ES-I3 (cell line): ENCODE measurements around the gene FILIP1L.

Source experiments
- H3K36me3 ChIP-seq: 2 replicates; pipeline ENCODE4 v1.6.1; 2013; ENCODE audit warnings: mild to moderate bottlenecking, low read length, control low read depth, moderate library complexity; ENCODE audit not compliant: insufficient read depth
- H3K4me1 ChIP-seq: 2 replicates; pipeline ENCODE4 v1.6.1; 2013; ENCODE audit warnings: mild to moderate bottlenecking, control low read depth, low read length; ENCODE audit not compliant: insufficient read depth
- H3K9ac ChIP-seq: 2 replicates; pipeline ENCODE4 v1.6.1; 2013; ENCODE audit warnings: low read depth, mild to moderate bottlenecking, low read length, moderate library complexity
- H3K9me3 ChIP-seq: 2 replicates; pipeline ENCODE4 v1.6.1; 2013; ENCODE audit warnings: mild to moderate bottlenecking, low read length, moderate library complexity; ENCODE audit not compliant: control insufficient read depth, insufficient read depth

The FILIP1L gene

DNA sequence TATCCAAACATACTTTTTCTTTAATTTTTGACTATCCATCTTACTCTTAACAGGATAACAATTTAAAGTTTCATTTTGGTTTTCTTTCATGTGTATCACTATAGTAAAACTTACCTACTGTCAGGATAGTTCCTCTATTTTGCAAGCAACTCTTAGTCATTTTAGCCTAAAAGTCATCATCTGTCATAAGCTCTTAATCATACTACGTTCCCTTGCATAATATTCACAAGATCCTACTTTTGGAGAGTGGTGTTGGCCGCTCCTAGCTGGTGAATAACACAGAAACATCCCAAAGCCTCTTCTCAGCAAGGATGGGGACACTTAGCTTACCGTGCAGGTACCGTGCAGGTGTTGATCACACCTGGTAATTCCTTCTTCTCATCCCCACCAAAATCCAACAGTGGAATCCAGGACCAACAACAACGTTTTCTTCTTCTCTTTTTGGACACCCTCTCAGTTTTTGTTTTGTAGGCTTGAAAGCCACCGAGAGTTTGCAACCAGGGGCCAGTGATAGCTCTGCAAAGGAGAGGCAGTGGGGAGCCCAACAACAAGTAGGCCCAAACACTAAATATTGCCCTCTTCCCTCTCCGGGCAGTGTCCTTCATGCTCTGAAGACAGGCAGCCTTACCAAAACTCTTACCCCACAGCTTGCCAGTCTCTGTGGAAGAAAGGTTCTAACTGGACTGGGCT, 433 bp downstream of the FILIP1L start:
- Histone ChIP-seq H3K9me3 (no peaks in the 10 kb centered on the region), H3K9ac (no peak overlapping the region), H3K36me3 (no peaks in the 10 kb centered on the region), H3K4me1 (no peaks in the 10 kb centered on the region)

DNA sequence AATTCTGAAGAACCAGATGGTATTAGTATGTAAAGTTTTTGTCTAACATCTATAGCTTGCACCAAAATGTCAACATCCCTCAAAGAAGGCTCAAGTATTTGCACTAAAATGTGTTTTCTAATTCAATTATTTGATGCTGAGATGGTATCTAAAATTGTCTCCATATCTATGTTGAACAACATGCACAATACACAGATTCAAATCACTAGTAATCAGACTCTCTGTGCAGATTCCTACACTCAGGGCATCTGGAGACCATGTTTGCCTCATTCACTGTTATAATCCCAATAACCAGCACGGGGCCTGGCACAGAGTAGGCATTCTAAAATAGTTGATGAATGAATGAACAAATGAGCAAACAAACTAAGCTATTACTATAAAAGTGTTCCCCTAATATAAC, 2.6 kb downstream of the FILIP1L start:
- Histone ChIP-seq H3K4me1 (no peaks in the 10 kb centered on the region), H3K36me3 (no peaks in the 10 kb centered on the region), H3K9ac (no peak overlapping the region), H3K9me3 (no peaks in the 10 kb centered on the region)

- Histone ChIP-seq H3K9me3 (no peaks in the 10 kb centered on the region), H3K36me3 (no peaks in the 10 kb centered on the region), H3K4me1 (peaks cover 8% of the 10 kb centered on the region; the same call in 1 of the 2 replicates), H3K9ac (no peak overlapping the region)
These were observed 4.1 kb downstream of the FILIP1L start for GRCh38 chr3:100110162-100110561.

DNA sequence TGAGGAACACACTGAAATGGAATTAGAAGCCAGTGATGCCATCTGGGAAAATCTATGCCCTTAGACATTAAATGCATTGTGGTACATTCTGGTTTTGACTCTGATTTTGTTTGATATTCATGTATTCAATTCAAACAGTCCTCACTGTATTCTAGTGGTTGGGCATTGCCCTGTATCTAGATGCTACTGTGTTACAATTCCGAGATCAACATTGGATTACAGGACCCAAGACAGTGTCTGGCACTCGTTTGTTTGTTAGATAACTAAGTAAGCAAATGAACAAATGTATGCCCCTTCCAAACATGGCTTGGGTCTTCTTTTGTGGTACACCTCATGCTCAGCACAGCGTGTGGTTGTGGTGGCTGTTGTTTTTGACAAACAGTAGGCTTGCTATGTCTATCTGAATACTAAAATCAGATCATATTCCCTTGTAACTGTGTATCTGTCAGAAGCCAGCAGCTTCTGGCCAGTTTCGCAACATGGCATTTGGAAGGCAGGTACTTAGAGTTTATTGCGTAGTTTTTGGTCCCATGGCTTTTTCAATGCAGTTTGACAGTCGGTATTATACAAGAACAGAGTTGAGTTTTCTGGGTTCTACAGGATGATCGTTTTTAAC, 5.7 kb downstream of the FILIP1L start:
- Histone ChIP-seq H3K9ac (no peak overlapping the region), H3K4me1 (peaks cover 12% of the 10 kb centered on the region; the same call in 1 of the 2 replicates), H3K9me3 (no peaks in the 10 kb centered on the region), H3K36me3 (no peaks in the 10 kb centered on the region)

DNA sequence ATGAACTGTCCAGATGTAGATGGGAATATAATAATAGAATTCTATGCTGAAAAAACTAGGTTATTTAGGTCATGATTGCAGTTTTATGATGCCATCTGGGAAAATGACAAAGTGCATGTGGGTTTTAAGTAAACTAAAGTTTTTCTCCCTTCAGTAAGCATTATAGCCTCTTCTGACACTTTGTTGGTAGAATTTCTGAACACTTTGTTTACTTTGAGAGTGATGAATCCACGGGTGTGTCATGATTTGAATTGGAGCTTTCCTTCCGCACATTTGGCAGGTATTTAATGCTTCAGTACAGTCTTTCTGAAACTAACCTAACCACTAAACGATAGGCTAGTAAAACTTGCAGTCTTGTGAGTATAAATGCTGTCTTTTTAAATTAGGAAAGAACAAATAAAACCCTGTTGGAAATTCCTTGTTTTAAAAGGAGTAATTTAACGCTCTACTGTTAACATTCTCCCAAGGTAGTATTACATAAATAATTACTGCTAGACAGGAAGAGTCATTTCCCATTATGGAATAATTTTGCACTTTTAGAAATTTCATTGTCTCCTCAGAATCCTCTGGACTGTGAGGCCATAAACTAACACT, 7.0 kb downstream of the FILIP1L start:
- Histone ChIP-seq H3K9ac (no peak overlapping the region), H3K4me1 (peaks cover 12% of the 10 kb centered on the region; the same call in 1 of the 2 replicates), H3K9me3 (no peaks in the 10 kb centered on the region), H3K36me3 (no peaks in the 10 kb centered on the region)

DNA sequence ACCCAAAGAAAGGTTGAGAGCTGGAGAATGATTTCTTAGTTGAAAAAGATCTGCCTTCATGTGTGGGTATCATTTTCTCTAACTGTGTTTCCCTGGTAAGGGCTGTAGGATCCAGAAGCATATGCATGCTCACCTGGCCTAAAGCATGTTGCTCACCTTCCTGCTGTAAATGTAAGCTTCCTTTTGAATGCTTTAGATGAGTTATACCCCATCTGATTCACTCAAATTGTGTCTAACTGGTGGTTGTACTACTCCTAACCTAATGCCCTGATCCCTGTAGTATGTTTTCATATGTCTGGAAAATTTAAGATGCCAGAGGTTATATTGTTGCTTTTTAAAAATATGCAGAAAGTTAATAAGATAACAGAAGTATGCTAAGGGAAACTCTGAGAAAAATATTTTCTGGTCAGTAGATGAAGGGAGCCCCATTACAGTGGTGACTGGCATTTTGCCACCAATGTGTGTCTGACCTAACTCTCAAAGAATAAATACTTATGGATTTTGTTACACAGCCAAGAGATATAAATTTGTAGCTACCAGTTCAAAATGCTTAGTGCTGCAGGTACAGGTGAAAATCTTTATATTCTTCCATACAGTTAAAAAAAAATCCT, 7.7 kb downstream of the FILIP1L start:
- peaks cover 12% of the 10 kb centered on the region; the same call in 1 of the 2 replicates for H3K4me1 ChIP-seq
- no peak overlapping the region for H3K9ac ChIP-seq
- H3K36me3 ChIP-seq = no peaks in the 10 kb centered on the region
- H3K9me3 ChIP-seq = no peaks in the 10 kb centered on the region

DNA sequence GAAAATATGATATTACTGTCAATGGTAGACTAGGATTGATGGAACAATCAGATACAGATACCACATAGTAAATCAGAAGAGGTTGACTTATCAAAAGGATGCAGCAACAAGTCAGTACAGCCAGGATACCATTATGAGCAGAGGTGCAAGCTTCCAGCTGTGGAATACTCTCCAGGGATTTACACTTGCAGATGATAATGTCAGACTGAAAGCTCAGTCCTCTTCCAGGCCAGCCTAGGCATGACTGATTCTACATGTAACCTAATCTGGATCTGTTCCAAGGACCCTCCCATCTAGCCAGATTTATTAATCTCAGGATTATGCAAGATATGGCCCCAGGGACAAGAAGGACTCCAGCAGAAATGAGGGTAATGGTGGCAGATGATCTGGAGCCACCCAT, 8.2 kb downstream of the FILIP1L start:
- Histone ChIP-seq H3K9me3 (no peaks in the 10 kb centered on the region), H3K4me1 (peaks cover 12% of the 10 kb centered on the region; the same call in 1 of the 2 replicates), H3K36me3 (no peaks in the 10 kb centered on the region), H3K9ac (no peak overlapping the region)

GRCh38 chr3:100105501-100105900, 8.8 kb downstream of the FILIP1L start:
- peaks cover 12% of the 10 kb centered on the region; the same call in 1 of the 2 replicates for H3K4me1 ChIP-seq
- H3K9ac ChIP-seq = no peak overlapping the region
- no peaks in the 10 kb centered on the region for H3K36me3 ChIP-seq
- no peaks in the 10 kb centered on the region for H3K9me3 ChIP-seq

DNA sequence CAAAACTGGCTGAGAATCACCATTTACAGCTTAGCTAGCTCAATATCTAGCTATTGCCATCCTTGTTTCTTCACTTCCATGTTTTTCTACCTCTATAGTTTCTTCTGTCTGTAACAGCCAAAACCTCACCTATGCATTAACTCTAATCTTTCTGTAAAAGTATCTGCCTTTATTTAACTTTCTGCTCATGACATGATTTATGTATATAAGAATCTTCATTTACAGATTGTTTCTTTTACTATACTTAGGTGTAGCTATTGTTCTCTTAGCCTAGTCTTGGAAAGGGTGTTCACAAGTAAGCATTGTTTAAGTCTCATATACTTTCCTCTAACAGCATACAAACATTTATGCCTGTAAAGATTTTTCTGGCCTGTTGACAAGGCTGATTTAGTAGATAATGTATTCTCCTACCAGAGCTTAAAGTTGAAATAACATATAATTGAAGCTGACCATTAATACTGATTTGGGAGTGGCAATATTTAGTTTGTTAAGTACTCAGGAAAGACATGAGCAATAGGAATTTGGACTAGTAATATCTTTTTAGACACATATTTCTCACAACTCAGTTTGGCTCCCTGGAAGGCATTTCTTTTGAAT, 9.4 kb downstream of the FILIP1L start:
- peaks cover 12% of the 10 kb centered on the region; the same call in 1 of the 2 replicates for H3K4me1 ChIP-seq
- H3K9ac ChIP-seq = no peak overlapping the region
- no peaks in the 10 kb centered on the region for H3K36me3 ChIP-seq
- H3K9me3 ChIP-seq = no peaks in the 10 kb centered on the region

DNA sequence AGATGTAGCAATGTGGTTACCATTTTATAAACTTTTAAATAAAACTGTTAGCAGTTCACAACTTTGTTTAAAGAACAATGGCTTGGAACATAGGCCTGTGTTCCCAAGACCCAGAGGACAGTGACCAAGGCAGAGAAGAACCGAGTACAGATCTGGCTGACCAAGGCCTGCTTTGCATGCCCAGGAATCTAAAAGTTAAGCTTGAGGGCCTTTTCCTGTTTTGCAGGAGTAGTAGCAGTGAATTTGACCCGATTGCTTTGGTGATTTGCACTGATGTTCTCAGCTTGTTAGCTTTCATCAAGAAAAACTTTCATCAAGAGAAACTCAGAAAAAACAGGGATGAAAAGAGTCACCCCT, 9.9 kb downstream of the FILIP1L start:
- Histone ChIP-seq H3K4me1 (peaks cover 12% of the 10 kb centered on the region; the same call in 1 of the 2 replicates), H3K9ac (no peak overlapping the region), H3K9me3 (no peaks in the 10 kb centered on the region), H3K36me3 (no peaks in the 10 kb centered on the region)

- Histone ChIP-seq H3K9ac (no peak overlapping the region), H3K9me3 (no peaks in the 10 kb centered on the region), H3K36me3 (no peaks in the 10 kb centered on the region), H3K4me1 (peaks cover 12% of the 10 kb centered on the region; the same call in 1 of the 2 replicates)
These were observed 10.5 kb downstream of the FILIP1L start for GRCh38 chr3:100103558-100104441.

DNA sequence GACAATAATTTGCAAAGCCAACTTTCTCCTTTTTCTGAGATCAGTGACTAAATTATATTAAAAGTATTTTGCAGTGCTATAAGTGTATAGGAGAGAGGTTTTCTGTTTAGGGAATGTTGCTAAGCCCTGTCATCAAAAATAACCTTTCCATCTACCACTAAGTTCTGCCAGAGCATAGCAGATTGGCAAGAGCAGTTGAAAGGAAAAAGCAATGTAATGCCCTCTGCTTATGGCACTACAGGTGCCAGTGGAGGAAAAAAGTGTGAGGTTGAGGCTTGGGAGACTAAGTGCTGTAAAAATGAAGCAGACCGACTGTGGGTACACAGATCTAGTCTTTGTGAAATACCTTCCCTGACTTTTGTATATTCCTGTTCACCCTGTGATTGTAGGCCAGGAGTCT, 11.5 kb downstream of the FILIP1L start:
- Histone ChIP-seq H3K4me1 (peaks cover 12% of the 10 kb centered on the region; the same call in 1 of the 2 replicates), H3K36me3 (no peaks in the 10 kb centered on the region), H3K9me3 (no peaks in the 10 kb centered on the region), H3K9ac (no peak overlapping the region)

- Histone ChIP-seq H3K9me3 (no peaks in the 10 kb centered on the region), H3K4me1 (peaks cover 6% of the 10 kb centered on the region; the same call in 1 of the 2 replicates), H3K36me3 (no peaks in the 10 kb centered on the region), H3K9ac (no peak overlapping the region)
These were observed 13.9 kb downstream of the FILIP1L start for GRCh38 chr3:100100425-100100824.
